H1 (cell line): ENCODE results near the gene AKAP9. TPM values are rescaled to one million over a fixed set of nuclear protein-coding genes. Genes with fewer than 3 reads are reported as not detected.

Experiments
- ATF3 ChIP-seq: IDR thresholded peaks from 2 replicates; pipeline ENCODE4 v1.6.1; 2011; ENCODE audit warnings: low read depth, mild to moderate bottlenecking, low read length; ENCODE audit not compliant: insufficient read depth
- CHD7 ChIP-seq: fragments of 300-600 bp; sonication (generic); IDR thresholded peaks from 2 replicates; pipeline ENCODE4 v1.7.1; 2012; ENCODE audit warnings: low read length, moderate library complexity, mild to moderate bottlenecking, inconsistent platforms; ENCODE audit not compliant: insufficient replicate concordance
- KDM4A ChIP-seq: IDR thresholded peaks from one replicate; pipeline ENCODE4 v1.7.1; 2012; ENCODE audit warnings: low read depth, mild to moderate bottlenecking, moderate library complexity, low read length, inconsistent platforms; ENCODE audit not compliant: severe bottlenecking
- KDM5A ChIP-seq: fragments of 200-600 bp; IDR thresholded peaks from 2 replicates; pipeline ENCODE4 v1.7.1; 2012; ENCODE audit warnings: mild to moderate bottlenecking, low read length, inconsistent platforms, mixed read lengths
- polyA plus RNA-seq, 7 experiments: library from polyadenylated mRNA; depleted of rRNA in 3 of 7; stranded (reverse) in 5 of 7; unstranded in 2 of 7; fragments of >200 nt in 5 of 7; fragments of 200-250 nt in 2 of 7; gene quantifications; 1 replicate in 5 of 7; 2 replicates in 1 of 7; 4 replicates in 1 of 7; pipeline versions ENCODE4 v1.2.1 to v1.2.3, GENCODE V29; 2011 to 2013; ENCODE audit warnings: missing spikeins in 2 of 7, mixed read lengths in 2 of 7
- total RNA-seq: library from RNA; stranded (reverse); fragmentation: NEBNext Ultra II Directional; extraction: Animal tissue kit (Norgen Biotek cat#: 25700); gene quantifications from 2 replicates; pipeline ENCODE4 v1.2.1, GENCODE V29; 2021
- TF ChIP-seq, protein P1 (sequence below): IDR thresholded peaks from 2 replicates; pipeline ENCODE4 v1.6.1; 2012; ENCODE audit warnings: low read length, inconsistent platforms

AKAP9 gene
- total and polyA plus RNA-seq, 2 of the 8 experiments (the other 6 are each of a cell fraction or from before 2014, with no cell fraction given) = 6.2 to 26.3 TPM

DNA sequence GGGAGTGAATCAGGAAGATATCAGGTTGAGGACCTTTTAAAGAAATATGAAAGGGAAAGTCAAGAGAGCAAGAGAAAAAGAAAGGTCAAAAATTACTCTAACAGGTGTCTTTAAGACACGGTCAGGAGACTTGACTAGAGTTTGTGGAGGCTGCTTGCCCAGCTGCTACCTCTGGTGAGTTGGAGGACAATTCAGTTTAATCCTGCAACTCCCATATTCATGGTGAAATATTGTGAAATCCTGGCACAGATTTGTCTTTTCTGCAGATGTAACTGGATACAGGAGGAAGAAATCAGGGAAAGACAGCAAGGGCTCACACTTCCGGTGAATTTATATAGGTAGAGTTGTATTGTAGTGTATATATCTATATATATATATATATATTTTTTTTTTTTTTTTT lies 93.5 kb downstream of the AKAP9 start (continued):
- TF ChIP-seq CHD7 = no peak
- TF ChIP-seq KDM5A = no peak
- TF ChIP-seq, protein P1, sequence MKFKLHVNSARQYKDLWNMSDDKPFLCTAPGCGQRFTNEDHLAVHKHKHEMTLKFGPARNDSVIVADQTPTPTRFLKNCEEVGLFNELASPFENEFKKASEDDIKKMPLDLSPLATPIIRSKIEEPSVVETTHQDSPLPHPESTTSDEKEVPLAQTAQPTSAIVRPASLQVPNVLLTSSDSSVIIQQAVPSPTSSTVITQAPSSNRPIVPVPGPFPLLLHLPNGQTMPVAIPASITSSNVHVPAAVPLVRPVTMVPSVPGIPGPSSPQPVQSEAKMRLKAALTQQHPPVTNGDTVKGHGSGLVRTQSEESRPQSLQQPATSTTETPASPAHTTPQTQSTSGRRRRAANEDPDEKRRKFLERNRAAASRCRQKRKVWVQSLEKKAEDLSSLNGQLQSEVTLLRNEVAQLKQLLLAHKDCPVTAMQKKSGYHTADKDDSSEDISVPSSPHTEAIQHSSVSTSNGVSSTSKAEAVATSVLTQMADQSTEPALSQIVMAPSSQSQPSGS = no peak
- no peak for TF ChIP-seq ATF3
- TF ChIP-seq KDM4A = no peak
